ENCODE measurements around the gene UPK3A. TPM values are rescaled to one million over a fixed set of nuclear protein-coding genes. Genes with fewer than 3 reads are reported as not detected.
"Not testable (repeated sequence)": the region's sequence is repeated elsewhere in the genome, so short reads cannot be mapped to it uniquely, and the experiment has no call there.

Gene UPK3A
- total RNA-seq, 2 donors from 2014 or later: not detected

DNA sequence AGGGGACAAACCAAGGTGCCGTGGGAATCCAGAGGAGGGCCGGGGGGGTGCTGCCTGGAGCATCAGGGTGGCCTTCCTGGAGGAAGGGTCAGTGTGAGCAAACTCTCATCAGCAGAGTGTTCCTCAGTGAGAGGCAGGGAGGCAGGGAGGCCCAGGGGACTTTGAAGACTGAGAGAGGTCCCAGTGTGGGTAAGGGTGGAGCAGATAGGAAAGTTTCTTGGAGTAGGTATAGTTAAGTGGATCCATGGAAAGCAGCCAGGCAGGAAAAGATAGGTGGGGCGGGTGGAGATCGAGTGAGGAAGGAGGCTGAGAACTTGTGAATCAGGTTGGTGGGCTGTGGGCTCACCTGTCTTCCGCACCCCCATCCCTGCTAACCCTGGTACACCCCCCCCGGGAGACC is 9.3 kb downstream of the UPK3A start:
- 88 to 90% methylated on average over 6 of the region's 6 CpGs for WGBS, 2 experiments (ENCODE audit: insufficient coverage in 1 of 2, insufficient read length in 1 of 2)
- Mint-ChIP-seq H3K9me3 (no peaks in the 10 kb centered on the region), H3K4me1 (peaks cover 8% of the 10 kb centered on the region)

DNA sequence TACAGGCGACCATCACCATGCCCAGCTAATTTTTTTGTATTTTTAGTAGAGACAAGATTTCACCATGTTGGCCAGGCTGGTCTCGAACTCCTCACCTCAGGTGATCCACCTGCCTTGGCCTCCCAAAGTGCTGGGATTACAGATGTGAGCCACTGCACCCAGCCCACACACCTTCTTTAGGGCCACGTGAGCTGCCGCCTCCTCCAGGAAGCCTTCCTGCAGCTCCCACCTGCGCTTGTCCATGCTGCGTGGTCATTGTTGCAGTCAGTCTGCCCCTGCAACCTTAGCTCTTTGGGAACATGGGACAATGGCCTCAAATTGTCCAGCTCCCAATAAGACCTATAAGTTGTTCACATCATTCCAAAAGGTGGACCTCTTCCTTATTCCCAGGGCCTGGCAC is 10.3 kb downstream of the UPK3A start:
- H3K27ac Mint-ChIP-seq; H3K27me3 ChIP-seq (ENCODE audit: control insufficient read depth, insufficient read depth, low read length, poor library complexity, severe bottlenecking); H3K9me3 ChIP-seq (ENCODE audit: control insufficient read depth, low read length); H3K27ac ChIP-seq (ENCODE audit: low read depth, low read length); H3K9me3 Mint-ChIP-seq; H3K27me3 Mint-ChIP-seq (ENCODE audit: insufficient read depth); H3K9ac ChIP-seq (ENCODE audit: extremely low read depth, low read length, poor library complexity, severe bottlenecking); H3K36me3 Mint-ChIP-seq (ENCODE audit: low read depth); H3K36me3 ChIP-seq (ENCODE audit: control insufficient read depth, insufficient read depth, low read length); DNase-seq; H3K4me1 ChIP-seq (ENCODE audit: control insufficient read depth, insufficient read depth, low read length); H3K4me3 ChIP-seq (ENCODE audit: low read length); H3K4me3 Mint-ChIP-seq; H3K4me1 Mint-ChIP-seq: not testable (repeated sequence)
- WGBS, 2 experiments (ENCODE audit: insufficient coverage in 1 of 2, insufficient read length in 1 of 2): 91 to 97% methylated on average over 6 of the region's 6 CpGs

More for the DNA sequence above, 9.3 kb downstream of the UPK3A start:
- H3K4me3 Mint-ChIP-seq: no peak overlapping the region
- H3K27me3 Mint-ChIP-seq (ENCODE audit: insufficient read depth): peaks cover 4% of the 10 kb centered on the region
- no peaks in the 10 kb centered on the region for H3K9me3 ChIP-seq (ENCODE audit: control insufficient read depth, low read length)
- no peaks in the 10 kb centered on the region for H3K4me1 ChIP-seq (ENCODE audit: control insufficient read depth, insufficient read depth, low read length)
- no peak for DNase-seq
- no peak overlapping the region for H3K27ac ChIP-seq (ENCODE audit: low read depth, low read length)
- H3K36me3 ChIP-seq (ENCODE audit: control insufficient read depth, insufficient read depth, low read length): no peaks in the 10 kb centered on the region
- no peaks in the 10 kb centered on the region for H3K36me3 Mint-ChIP-seq (ENCODE audit: low read depth)
- H3K27me3 ChIP-seq (ENCODE audit: control insufficient read depth, insufficient read depth, low read length, poor library complexity, severe bottlenecking): no peaks in the 10 kb centered on the region
- H3K9ac ChIP-seq (ENCODE audit: extremely low read depth, low read length, poor library complexity, severe bottlenecking): no peak overlapping the region
- TF ChIP-seq, protein P1, sequence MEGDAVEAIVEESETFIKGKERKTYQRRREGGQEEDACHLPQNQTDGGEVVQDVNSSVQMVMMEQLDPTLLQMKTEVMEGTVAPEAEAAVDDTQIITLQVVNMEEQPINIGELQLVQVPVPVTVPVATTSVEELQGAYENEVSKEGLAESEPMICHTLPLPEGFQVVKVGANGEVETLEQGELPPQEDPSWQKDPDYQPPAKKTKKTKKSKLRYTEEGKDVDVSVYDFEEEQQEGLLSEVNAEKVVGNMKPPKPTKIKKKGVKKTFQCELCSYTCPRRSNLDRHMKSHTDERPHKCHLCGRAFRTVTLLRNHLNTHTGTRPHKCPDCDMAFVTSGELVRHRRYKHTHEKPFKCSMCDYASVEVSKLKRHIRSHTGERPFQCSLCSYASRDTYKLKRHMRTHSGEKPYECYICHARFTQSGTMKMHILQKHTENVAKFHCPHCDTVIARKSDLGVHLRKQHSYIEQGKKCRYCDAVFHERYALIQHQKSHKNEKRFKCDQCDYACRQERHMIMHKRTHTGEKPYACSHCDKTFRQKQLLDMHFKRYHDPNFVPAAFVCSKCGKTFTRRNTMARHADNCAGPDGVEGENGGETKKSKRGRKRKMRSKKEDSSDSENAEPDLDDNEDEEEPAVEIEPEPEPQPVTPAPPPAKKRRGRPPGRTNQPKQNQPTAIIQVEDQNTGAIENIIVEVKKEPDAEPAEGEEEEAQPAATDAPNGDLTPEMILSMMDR (conservative IDR thresholded peaks at IDR 0.05): no peak
- H3K4me3 ChIP-seq (ENCODE audit: low read length): no peak overlapping the region
- no peak overlapping the region for H3K27ac Mint-ChIP-seq

DNA sequence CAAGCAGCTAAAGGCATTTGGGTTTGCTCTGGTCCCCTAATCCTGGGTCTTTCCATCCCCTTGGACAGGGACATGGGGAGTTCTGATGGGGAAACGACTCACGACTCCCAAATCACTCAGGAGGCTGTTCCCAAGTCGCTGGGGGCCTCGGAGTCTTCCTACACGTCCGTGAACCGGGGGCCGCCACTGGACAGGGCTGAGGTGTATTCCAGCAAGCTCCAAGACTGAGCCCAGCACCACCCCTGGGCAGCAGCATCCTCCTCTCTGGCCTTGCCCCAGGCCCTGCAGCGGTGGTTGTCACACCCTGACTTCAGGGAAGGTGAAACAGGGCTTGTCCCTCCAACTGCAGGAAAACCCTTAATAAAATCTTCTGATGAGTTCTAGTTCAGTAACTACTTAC is 10.7 kb downstream of the UPK3A start:
- Mint-ChIP-seq H3K4me1 (peaks cover 10% of the 10 kb centered on the region), H3K4me3 (no peak overlapping the region), H3K27ac (no peak overlapping the region), H3K27me3 (ENCODE audit: insufficient read depth) (peaks cover 4% of the 10 kb centered on the region), H3K9me3 (no peaks in the 10 kb centered on the region), H3K36me3 (ENCODE audit: low read depth) (no peaks in the 10 kb centered on the region)
- Histone ChIP-seq H3K9ac (ENCODE audit: extremely low read depth, low read length, poor library complexity, severe bottlenecking) (no peak overlapping the region), H3K36me3 (ENCODE audit: control insufficient read depth, insufficient read depth, low read length) (no peaks in the 10 kb centered on the region), H3K4me1 (ENCODE audit: control insufficient read depth, insufficient read depth, low read length) (no peaks in the 10 kb centered on the region), H3K27me3 (ENCODE audit: control insufficient read depth, insufficient read depth, low read length, poor library complexity, severe bottlenecking) (no peaks in the 10 kb centered on the region), H3K9me3 (ENCODE audit: control insufficient read depth, low read length) (no peaks in the 10 kb centered on the region), H3K27ac (ENCODE audit: low read depth, low read length) (no peak overlapping the region), H3K4me3 (ENCODE audit: low read length) (no peak overlapping the region)
- TF ChIP-seq, protein P1 (conservative IDR thresholded peaks at IDR 0.05): no peak
- WGBS, 2 experiments (ENCODE audit: insufficient coverage in 1 of 2, insufficient read length in 1 of 2): 84 to 94% methylated on average over 6 to 9 of the region's 9 CpGs
- no peak for DNase-seq

DNA sequence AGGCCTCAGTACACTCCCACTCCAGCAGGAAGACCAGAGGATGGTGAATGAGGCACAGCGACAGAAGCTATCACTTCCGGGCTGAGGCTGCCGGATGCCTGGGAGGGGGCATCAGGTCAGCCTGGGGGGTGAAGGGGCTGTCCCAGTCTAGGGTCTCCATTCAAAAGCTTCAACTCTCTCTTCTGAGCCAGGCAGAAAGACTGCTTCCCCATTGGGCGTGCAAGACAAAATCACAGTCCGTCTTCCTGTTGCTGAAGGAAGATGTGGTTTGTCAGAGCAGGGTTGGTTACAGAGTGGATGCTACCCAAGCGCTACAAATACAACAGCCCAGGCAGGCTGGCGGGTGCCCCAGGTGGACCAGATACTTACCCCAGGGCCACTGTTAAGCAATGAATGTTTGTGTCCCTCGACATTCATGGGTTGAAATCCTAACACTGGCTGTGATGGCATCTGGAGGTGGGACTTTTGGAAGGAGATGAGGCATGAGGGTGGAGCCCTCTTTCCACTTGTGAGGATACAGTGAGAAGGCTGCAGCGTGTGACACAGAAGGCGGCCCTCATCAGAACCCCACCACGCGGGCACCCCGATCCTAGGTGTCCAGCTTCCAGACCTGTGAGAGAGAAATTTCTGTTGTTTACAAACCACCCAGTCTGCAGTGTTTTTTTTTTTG is 12.0 kb downstream of the UPK3A start:
- WGBS, 2 experiments (ENCODE audit: insufficient coverage in 1 of 2, insufficient read length in 1 of 2): 91 to 95% methylated on average over 11 to 13 of the region's 13 CpGs
- Histone ChIP-seq H3K4me1 (ENCODE audit: control insufficient read depth, insufficient read depth, low read length) (no peaks in the 10 kb centered on the region), H3K27me3 (ENCODE audit: control insufficient read depth, insufficient read depth, low read length, poor library complexity, severe bottlenecking) (no peaks in the 10 kb centered on the region), H3K4me3 (ENCODE audit: low read length) (no peak overlapping the region), H3K36me3 (ENCODE audit: control insufficient read depth, insufficient read depth, low read length) (no peaks in the 10 kb centered on the region), H3K9me3 (ENCODE audit: control insufficient read depth, low read length) (no peaks in the 10 kb centered on the region), H3K27ac (ENCODE audit: low read depth, low read length) (no peak overlapping the region), H3K9ac (ENCODE audit: extremely low read depth, low read length, poor library complexity, severe bottlenecking) (no peak overlapping the region)
- Mint-ChIP-seq H3K36me3 (ENCODE audit: low read depth) (no peaks in the 10 kb centered on the region), H3K27me3 (ENCODE audit: insufficient read depth) (peaks cover 4% of the 10 kb centered on the region), H3K27ac (no peak overlapping the region), H3K4me3 (no peak overlapping the region), H3K9me3 (no peaks in the 10 kb centered on the region), H3K4me1 (peaks cover 10% of the 10 kb centered on the region)
- DNase-seq: no peak
- TF ChIP-seq, protein P1 (conservative IDR thresholded peaks at IDR 0.05): no peak

All from endodermal cell (in vitro differentiated cells).